Right renal cortex interstitium (tissue), 3 donors: ENCODE data around the gene MORN5. TPM values are rescaled to one million over a fixed set of nuclear protein-coding genes. Genes with fewer than 3 reads are reported as not detected.
"Not testable (repeated sequence)": the region's sequence is repeated elsewhere in the genome, so short reads cannot be mapped to it uniquely, and the experiment has no call there.

Experiments
- DNase-seq, 3 donors: peaks; one replicate each; pipeline ENCODE4 v3.0.0-alpha.2; 2013; ENCODE audit warnings: low read depth in 3 of 3, low spot score in 2 of 3
- polyA plus RNA-seq, 3 donors: library from polyadenylated mRNA; unstranded; fragments of 120-200 nt; gene quantifications; one replicate each; pipeline ENCODE4 v1.2.1, GENCODE V29; 2013; ENCODE audit not compliant: insufficient read length in 3 of 3

The MORN5 gene
- polyA plus RNA-seq, result 1 to 10 TPM; 2.4 to 3.4 (median 3.1) TPM

GRCh38 chr9:122159026-122159924 lies at the start of gene MORN5, which contains the start of gene NDUFA8:
MORN5 (plus strand) TSS chr9:122159908; CDS start chr9:122159973, 65 bp downstream.
NDUFA8 (minus strand) TSS chr9:122159779; CDS start chr9:122159677, 102 bp downstream.
- DNase-seq, result peak; percentile 95 to 97 (median 95)

GRCh38 chr9:122110100-122110833 lies 49.4 kb upstream of the MORN5 start:
- DNase-seq, result no peak

DNA sequence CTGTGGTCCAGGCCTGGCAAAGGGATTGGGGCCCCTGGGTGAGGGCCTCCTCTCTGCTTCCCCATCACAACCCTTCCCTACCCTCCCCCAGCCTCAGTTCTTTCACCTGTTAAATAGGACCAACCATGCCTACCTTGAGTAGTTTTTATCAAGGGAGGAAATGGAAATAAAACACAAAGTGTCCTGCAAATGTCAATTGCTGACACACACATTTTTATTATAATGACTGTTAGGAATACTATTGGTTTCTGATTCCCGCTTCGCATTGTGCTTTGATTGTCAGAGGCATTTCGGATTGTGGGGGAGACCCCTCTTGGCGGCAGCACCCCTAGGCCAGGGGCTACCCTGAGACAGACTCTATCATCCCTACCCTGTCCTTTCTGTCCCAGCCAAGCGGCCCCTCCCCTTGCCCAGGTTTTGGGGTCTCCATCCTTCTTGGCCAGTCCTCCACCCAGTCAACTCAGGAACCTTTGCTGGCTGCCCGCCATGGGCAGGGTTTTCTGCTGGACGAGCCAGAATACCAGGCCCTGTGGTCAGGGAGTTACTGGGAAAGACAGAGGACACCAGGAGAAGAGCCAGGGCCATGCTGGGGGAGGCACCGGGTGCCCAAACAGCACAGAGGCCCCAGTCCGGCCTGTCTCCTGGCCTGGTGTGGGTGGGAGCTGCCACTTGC lies 48.2 kb upstream of the MORN5 start:
- no peak for DNase-seq

DNA sequence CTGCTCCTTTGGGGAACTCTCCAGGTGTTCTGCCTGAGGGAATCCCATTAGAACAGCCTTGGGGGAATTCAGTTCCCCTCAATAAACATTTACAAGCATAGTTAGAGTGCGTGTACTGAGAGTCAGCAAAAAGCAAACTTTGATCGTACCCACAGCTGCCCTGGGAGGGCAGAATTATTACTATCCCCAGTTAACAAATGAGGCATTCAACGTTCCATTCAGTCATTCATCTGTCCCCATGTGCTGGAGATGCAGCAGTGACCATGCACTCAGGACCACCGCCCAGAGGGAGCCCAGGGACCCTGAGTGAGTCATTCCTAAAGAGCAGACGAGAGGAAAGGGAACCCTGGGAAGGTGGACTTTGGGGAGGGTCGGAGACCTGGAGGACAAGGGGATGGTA lies 47.5 kb upstream of the MORN5 start:
- no peak for DNase-seq

DNA sequence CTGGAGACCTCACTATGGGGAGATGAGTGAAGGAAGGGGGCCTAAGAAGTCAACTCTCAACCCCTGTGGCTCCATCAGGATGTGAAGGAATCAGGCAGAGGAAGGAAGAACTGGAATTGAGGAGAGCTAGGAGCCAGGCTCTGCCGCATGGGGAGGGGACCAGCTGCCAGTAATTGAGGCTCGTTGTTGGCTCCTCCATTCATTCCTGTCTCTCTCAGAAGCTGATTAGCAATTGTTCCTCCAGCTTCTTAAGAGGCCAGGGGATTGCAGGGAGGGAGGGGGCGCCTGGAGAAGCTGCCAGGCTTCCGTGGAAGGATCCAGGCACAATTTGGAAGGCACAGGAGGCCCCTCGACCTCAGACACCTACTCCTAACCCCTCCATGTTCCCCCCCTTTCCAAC lies 46.1 kb upstream of the MORN5 start:
- DNase-seq, result no peak

GRCh38 chr9:122115176-122116035 lies 44.3 kb upstream of the MORN5 start:
- DNase-seq, result no peak

- no peak for DNase-seq
Observed at GRCh38 chr9:122116040-122116439, 43.7 kb upstream of the MORN5 start.

DNA sequence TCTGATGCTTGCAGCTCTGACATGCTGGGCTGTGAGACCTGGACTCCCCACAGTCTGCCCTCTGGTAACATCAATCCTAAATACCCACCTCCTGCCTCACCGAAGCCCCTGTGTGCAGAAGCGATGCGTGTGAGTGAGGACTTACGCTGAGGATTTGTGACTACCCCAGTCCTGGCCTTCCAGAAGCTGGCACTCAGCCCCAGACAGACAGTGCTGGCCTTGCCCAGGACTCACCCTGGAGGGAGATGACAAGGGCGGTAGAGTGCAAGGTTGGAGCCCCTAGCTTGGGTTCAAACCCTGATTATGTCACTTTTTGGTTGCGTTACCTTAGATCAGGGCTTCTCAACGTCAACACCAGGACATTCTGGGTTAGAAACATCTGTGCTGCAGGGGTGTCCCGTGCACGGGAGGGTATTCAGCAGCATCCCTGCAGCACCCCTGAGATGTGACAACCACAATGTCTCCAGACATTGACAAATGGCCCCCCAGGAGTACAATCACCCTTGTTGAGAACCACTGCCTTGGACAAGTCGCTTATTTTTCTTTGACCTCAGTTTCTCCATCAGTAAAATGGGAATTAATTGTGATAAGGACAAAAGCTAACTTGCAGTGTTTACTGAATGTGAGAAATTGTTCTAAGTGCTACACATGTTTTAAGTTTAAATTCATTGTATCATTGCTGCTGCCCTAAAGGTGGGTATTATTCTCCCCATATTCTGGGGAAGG lies 43.1 kb upstream of the MORN5 start:
- DNase-seq, result no peak

DNA sequence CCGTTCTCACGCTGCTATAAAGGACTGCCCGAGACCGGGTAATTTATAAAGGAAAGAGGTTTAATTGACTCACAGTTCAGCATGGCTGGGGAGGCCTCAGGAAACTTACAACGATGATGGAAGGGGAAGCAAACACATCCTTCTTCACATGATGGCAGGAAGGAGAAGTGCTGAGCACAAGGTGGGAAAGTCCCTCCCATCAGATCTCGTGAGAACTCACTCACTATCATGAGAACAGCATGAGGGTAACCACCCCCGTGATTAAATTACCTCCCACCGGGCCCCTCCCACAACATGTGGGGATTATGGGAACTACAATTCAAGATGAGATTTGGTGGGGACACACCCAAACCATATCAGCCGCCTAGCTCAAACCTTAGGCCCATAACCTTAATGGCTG lies 42.5 kb upstream of the MORN5 start:
- not testable (repeated sequence) for DNase-seq

DNA sequence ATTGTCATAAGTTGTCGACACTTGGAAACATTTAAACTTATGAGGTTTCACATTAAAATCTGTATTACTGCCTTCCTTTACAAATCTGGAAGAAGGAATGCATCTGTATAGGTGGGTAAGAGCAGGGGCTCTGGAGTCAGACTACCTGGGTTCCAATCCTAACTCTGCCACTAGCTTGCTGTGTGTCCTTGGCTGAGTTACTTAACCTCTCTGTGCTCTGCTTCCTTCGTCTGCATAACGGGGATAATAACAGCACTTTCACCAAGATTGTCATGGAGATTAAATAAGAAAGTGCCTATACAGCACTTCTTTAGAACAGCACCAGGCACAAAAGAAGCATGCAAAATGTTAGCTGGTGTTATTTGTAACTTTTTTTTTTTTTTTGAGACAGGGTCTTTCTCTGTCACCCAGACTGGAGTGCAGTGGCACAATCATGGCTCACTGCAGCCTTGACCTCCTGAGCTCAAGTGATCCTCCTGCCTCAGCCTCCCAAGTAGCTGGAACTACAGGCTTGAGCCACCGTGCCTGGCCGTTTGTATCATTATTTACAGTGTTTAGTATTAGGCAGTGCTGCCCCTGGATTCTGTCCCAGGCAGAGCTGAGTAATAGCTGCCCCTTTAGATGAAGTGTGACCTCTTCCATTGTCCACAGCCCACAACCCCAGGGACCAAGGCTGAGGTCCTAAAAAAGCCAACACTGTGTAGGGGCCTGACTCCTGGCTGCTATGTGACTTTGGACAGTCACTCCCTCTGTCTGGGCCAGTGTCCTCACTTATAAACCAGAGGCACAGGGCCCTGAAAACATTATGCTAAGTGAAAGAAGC lies 41.2 kb upstream of the MORN5 start:
- no peak for DNase-seq

DNA sequence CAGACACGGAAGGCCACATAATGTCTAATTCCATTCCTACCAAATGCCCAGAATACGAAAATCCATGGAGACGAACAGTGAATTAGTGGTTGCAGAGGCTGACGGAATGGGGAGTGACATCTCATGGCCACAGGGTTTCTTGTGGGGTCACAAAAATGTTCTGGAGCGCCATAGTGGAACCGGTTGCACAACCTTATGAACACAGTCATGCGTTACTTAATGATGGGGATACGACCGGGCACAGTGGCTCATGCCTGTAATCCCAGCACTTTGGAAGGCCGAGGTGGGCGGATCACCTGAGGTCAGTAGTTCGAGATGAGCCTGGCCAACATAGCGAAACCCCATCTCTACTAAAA lies 40.6 kb upstream of the MORN5 start:
- no peak for DNase-seq

GRCh38 chr9:122119721-122120120 lies 40.0 kb upstream of the MORN5 start:
- DNase-seq, result no peak

DNA sequence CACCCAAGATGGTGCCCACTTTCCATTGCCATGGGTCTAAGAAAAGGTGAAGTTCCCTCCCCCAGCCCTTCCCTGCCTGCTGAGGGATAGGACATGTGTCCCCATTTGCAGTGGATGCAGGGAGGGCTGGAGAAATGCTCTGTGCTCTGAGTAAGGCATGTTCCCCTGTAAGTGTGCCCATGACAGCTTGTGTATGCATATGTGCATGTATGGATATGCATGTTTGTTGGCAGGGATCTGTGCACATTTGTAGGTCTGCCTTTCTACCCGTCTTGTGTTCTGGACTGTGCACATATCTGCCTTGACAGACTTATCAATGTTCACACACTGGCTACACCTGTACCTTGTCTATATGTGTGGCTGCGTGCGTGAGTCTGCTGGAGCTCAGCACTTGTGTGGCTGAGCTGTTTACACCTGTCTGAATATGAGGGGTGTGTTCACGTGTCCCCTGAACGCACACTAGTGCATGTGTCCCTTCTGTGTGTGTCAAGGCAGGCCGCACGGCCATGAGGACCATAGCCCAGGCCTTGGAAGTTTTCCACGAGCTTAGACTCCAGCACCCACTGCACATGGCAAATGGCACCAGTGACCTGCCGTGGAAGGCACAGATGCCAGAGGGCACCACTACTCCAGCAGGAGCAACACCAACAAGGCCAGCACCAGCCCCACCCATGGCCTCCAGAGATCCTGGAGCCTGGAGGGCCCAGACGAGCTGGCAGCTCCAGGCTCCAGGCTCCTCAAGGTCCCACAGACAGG lies 39.2 kb upstream of the MORN5 start:
- no peak for DNase-seq

GRCh38 chr9:122121391-122121790 lies 38.3 kb upstream of the MORN5 start:
- DNase-seq, result no peak

DNA sequence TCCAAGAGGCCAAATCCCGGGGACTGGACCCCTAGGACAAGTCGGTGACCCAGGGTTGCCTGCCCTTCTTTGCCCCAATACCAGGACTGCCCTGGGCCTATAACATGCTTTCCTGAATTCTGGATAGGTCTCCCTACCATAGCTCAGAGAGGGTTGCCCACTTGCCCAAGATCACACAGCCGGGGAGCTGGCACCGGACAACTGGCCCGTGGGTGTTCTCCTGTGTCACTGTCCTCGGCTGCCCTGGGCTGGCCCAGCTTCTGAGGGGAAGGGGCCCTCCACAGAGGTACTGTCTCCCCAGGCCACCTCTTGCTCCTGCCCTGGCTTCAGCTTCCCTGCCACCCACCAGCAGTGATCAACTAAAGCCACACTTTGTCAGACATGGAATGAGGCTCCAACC lies 37.8 kb upstream of the MORN5 start:
- no peak for DNase-seq

- DNase-seq, result no peak
Observed at GRCh38 chr9:122122468-122122867, 37.2 kb upstream of the MORN5 start.

DNA sequence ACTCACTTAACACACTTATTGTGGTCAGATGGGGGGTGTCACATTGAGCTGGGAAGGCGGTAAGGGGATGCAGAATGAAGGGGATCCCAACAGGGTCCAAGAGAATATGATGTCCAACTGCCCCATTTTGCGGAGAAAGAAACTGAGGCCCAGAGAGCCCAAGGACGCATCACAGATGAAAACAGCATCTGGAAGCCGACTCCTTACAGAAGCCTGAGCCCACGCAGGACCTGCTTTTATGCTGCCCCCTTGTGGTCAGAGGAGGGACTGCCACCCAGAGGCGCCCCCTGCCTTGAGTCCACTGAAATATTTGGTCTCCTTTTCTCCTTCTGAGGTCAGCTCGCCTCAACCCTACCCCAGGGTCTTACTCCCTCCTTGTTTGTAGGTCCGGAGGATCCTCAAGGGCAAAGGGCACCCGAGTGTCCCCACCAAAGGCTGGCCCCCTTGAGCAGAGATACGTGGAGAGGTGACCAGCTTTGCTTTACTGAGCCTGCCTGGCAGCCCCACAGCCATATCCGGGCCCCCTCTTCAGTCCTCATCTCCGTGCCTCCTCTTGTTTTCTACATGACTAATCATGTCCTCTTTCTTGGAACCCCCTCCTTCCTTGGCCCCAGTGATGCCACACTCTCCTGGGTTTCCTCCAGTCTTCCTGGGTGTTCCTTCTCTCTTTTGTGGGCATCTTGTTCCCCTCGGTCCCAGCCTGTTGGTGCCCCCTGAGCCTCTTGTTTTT lies 36.6 kb upstream of the MORN5 start:
- DNase-seq, result peak in 1 of 3 donors; percentile 43
